Aorta (tissue), 5 donors: Measurements from ENCODE around the gene THAP4. TPM values are rescaled to one million over a fixed set of nuclear protein-coding genes. Genes with fewer than 3 reads are reported as not detected.
"Not testable (repeated sequence)": the region's sequence is repeated elsewhere in the genome, so short reads cannot be mapped to it uniquely, and the experiment has no call there.

Source experiments
- ATAC-seq: fragments of 200-7000 bp; cut with Tn5 transposase; one replicate; pipeline ENCODE4 v1.9.1; 2022; ENCODE audit warnings: moderate library complexity; ENCODE audit not compliant: low FRiP score
- DNase-seq, 2 donors: peaks; one replicate each; pipeline ENCODE4 v3.0.0-alpha.2; 2020
- H3K27ac ChIP-seq, 2 donors: one replicate each; pipeline ENCODE4 v1.5.1; 2013; ENCODE audit warnings: low read length in 2 of 2, mild to moderate bottlenecking in 2 of 2, moderate library complexity in 2 of 2, control low read depth in 1 of 2, inconsistent platforms in 1 of 2, low read depth in 1 of 2
- H3K27me3 ChIP-seq, 2 donors: one replicate each; pipeline ENCODE4 v1.6.1; 2013; ENCODE audit warnings: control low read depth in 1 of 2, low read length in 1 of 2, mild to moderate bottlenecking in 1 of 2, moderate library complexity in 1 of 2; ENCODE audit not compliant: insufficient read depth in 2 of 2, control insufficient read depth in 1 of 2
- H3K36me3 ChIP-seq, 2 donors: one replicate each; pipeline ENCODE4 v1.6.1; 2013; ENCODE audit warnings: control low read depth in 1 of 2, low read length in 1 of 2, mild to moderate bottlenecking in 1 of 2; ENCODE audit not compliant: insufficient read depth in 2 of 2, control insufficient read depth in 1 of 2
- H3K4me1 ChIP-seq, 2 donors: one replicate each; pipeline ENCODE4 v1.6.1; 2013; ENCODE audit warnings: low read length in 2 of 2, control low read depth in 1 of 2, mild to moderate bottlenecking in 1 of 2, moderate library complexity in 1 of 2; ENCODE audit not compliant: insufficient read depth in 2 of 2, control insufficient read depth in 1 of 2
- H3K4me3 ChIP-seq, 2 donors: one replicate each; pipeline ENCODE4 v1.5.1; 2013; ENCODE audit warnings: low read length in 2 of 2, control low read depth in 1 of 2, mild to moderate bottlenecking in 1 of 2
- H3K9me3 ChIP-seq: one replicate; pipeline ENCODE4 v1.6.1; 2013; ENCODE audit warnings: mild to moderate bottlenecking, low read length; ENCODE audit not compliant: control insufficient read depth
- WGBS, 2 donors: extraction: QIAGEN DNeasy Blood & Tissue Kit; methylation state at CpG; one replicate each; pipeline ENCODE4 v1.1.7; 2013; 5-methylcytosine and 5-hydroxymethylcytosine counted together
- intact Hi-C, 2 donors: fragments of 100-400 bp; cut with DNase I; formaldehyde crosslinking; loops; one replicate each; pipeline versions ENCODE4 v1.14.2 to v1.15.0; 2022
- polyA plus RNA-seq, 2 donors: library from polyadenylated mRNA; stranded (reverse); fragments of 200-250 nt; gene quantifications; one replicate each; pipeline ENCODE4 v1.2.3, GENCODE V29; 2013
- total RNA-seq, 2 donors: library from RNA; stranded (reverse); fragmentation: NEBNext Ultra II Directional; extraction: Animal tissue kit (Norgen Biotek cat#: 25700); gene quantifications; one replicate each; pipeline ENCODE4 v1.2.1, GENCODE V29; 2021
- donor health status: healthy with polysubstance abuse.
- donor health status: Bipolar disorder and iron deficiency.
- donor health status: DM: no; HTN: no; CAD: no.
- donor health status: DM: no; HTN: no; CAD: no.
- donor health status: DM: yes; HTN: yes; CAD: no.

Gene THAP4
- total and polyA plus RNA-seq, 4 donors: 24.3 to 41.5 (median 30.5) TPM

DNA sequence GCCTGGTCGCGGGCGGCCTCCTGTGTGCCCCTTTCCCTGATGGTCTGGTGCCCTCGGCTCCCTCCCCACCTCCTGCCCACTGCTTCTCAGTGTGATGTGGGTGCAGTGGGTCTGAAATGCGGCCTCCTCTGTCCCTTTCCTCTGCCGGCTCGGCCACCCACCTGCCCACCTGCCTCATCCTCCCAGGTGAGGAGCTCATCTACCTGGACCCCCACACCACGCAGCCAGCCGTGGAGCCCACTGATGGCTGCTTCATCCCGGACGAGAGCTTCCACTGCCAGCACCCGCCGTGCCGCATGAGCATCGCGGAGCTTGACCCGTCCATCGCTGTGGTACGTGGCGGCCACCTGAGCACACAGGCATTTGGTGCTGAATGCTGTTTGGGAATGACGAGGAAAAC lies 31.4 kb upstream of the THAP4 start:
- peaks cover 0 to 1% of the 10 kb centered on the region in 2 donors for H3K36me3 ChIP-seq
- no peaks in the 10 kb centered on the region for H3K27me3 ChIP-seq
- WGBS, 2 donors: 94 to 95% methylated on average over 20 to 21 of the region's 21 CpGs
- H3K27ac ChIP-seq: no peak overlapping the region
- no peak for ATAC-seq
- intact Hi-C loops: no loop called here
- no peaks in the 10 kb centered on the region for H3K9me3 ChIP-seq
- H3K4me3 ChIP-seq: no peak overlapping the region
- H3K4me1 ChIP-seq: no peaks in the 10 kb centered on the region
- no peak for DNase-seq

DNA sequence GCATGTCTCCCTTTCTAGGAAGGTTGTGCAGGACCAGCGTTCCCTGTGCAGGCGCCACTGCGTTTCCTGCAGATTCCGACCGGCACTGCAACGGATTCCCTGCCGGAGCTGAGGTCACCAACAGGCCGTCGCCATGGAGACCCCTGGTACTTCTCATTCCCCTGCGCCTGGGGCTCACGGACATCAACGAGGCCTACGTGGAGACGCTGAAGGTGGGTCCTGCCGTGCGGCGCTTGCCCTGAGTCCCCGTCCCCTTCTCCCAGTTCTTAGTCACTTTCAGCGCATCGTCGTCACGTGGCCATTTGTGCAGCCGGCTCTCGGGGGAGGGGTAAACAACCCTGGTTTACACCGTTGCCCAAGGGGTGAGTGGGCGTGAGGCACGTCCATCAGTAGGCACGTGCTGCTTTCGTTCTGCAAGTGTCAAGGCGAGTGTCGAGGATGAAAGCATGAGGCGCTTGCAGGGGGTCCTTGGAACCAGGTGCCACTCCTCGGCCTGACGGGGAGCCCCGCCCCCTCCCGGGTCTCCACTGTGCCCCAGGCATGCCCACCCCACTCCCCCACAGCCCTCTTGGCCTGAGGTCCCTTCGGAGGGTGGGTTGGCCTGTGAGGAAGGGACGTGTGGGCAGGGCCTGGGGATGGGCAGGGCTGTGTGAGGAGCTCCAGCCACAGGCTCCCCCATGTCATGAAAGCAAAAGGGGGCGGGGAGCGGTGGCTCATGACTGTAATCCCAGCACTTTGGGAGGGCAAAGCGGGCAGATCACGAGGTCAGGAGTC lies 29.9 kb upstream of the THAP4 start:
- intact Hi-C loops: no loop called here
- Histone ChIP-seq H3K9me3 (no peaks in the 10 kb centered on the region), H3K27ac (no peak overlapping the region), H3K36me3 (peaks cover 0 to under 1% of the 10 kb centered on the region in 2 donors), H3K27me3 (no peaks in the 10 kb centered on the region), H3K4me1 (no peaks in the 10 kb centered on the region), H3K4me3 (no peak overlapping the region)
- no peak for DNase-seq
- no peak for ATAC-seq
- 69 to 71% methylated on average over 42 of the region's 42 CpGs for WGBS, 2 donors

GRCh38 chr2:241665731-241666440 lies 28.9 kb upstream of the THAP4 start:
- ATAC-seq (no peak), DNase-seq (no peak)
- 84 to 86% methylated on average over 23 of the region's 23 CpGs for WGBS, 2 donors
- no peaks in the 10 kb centered on the region for H3K27me3 ChIP-seq
- intact Hi-C loops: no loop called here
- H3K27ac ChIP-seq: no peak overlapping the region
- no peak overlapping the region for H3K4me3 ChIP-seq
- no peaks in the 10 kb centered on the region for H3K4me1 ChIP-seq
- peaks cover 0 to 2% of the 10 kb centered on the region in 2 donors for H3K36me3 ChIP-seq
- no peaks in the 10 kb centered on the region for H3K9me3 ChIP-seq

GRCh38 chr2:241662731-241663130 lies 25.8 kb upstream of the THAP4 start:
- H3K27ac ChIP-seq, H3K27me3 ChIP-seq, ATAC-seq, H3K4me3 ChIP-seq, H3K9me3 ChIP-seq, H3K36me3 ChIP-seq, DNase-seq, H3K4me1 ChIP-seq, intact Hi-C loops: not testable (repeated sequence)
- WGBS, 2 donors: 89 to 93% methylated on average over 24 of the region's 24 CpGs

DNA sequence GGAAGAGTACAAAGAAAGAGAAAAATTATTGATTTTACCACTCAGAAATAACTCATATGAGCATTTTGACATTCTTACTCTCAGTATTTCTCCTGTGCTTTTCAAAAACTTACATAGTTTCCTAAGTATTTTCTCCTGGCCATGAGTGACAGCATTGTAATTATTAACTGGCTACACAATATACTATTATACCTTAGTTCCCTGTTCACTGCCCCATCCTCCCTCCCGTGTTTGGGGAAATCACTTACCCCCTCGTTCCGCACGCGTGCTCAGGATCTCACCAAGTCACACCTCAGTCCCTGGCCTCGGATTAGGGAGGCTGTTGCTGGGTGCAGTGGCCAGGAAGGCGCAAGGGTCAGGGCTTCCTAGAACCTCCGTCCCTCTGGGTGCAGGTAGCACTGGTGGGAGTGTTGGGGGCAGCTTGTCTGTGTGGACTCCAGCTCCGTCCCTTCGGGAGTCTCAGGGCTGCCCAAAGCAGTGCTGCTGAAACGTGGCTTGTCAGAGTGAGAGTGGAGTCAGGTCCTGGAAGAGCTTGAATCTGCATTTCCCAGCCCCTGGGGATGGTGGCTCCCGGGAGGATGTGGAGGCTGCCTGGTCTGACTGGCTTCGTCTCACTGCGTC lies 23.7 kb upstream of the THAP4 start:
- intact Hi-C loops: no loop called here
- no peak for ATAC-seq
- Histone ChIP-seq H3K4me3 (no peak overlapping the region), H3K36me3 (peaks cover 0 to 8% of the 10 kb centered on the region in 2 donors), H3K9me3 (no peaks in the 10 kb centered on the region), H3K4me1 (no peaks in the 10 kb centered on the region), H3K27ac (no peak overlapping the region), H3K27me3 (no peaks in the 10 kb centered on the region)
- DNase-seq: no peak
- 90 to 94% methylated on average over 14 of the region's 14 CpGs for WGBS, 2 donors

DNA sequence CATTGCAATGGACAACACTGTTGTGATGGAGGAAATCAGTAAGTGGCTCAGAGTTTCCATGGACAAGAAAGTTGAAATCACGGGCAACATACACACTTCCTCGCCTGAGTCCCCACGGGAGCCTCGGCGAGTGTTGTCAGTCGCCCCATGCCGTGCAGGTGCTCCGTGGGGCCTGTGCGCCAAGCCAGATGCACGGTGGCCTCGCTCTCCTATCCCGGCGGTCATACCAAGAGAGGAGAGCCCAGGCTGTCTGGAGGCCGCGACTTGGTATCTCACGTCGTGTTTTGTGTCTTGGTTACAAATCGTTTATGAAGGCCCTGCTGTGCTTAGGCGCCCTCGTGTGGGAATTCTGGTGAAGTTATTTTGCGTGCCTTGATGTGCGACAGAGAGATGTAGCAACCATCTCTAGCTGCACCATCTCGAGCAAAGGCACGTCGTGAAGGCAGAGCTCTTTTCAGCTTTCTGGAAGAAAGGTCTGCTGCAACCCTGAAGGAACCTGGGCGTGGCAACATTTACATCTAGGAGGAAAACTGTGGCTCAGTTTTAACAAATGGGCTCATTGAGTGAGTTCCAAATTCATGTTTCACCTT lies 22.3 kb upstream of the THAP4 start:
- H3K4me1 ChIP-seq: no peaks in the 10 kb centered on the region
- H3K36me3 ChIP-seq: peaks cover 0 to 8% of the 10 kb centered on the region in 2 donors
- ATAC-seq (peak; percentile 44), DNase-seq (no peak)
- intact Hi-C loops: no loop called here
- no peak overlapping the region for H3K27ac ChIP-seq
- no peaks in the 10 kb centered on the region for H3K27me3 ChIP-seq
- 52 to 53% methylated on average over 26 of the region's 26 CpGs for WGBS, 2 donors
- no peak overlapping the region for H3K4me3 ChIP-seq
- no peaks in the 10 kb centered on the region for H3K9me3 ChIP-seq

GRCh38 chr2:241658296-241658695 lies 21.3 kb upstream of the THAP4 start:
- Histone ChIP-seq H3K27me3 (no peaks in the 10 kb centered on the region), H3K36me3 (peaks cover 0 to 8% of the 10 kb centered on the region in 2 donors)
- WGBS, 2 donors: 74 to 82% methylated on average over 5 of the region's 5 CpGs

GRCh38 chr2:241657786-241658254 lies 20.9 kb upstream of the THAP4 start:
- intact Hi-C loops: no loop called here
- DNase-seq: no peak
- Histone ChIP-seq H3K27ac (no peak overlapping the region), H3K4me3 (no peak overlapping the region), H3K36me3 (peaks cover 0 to 8% of the 10 kb centered on the region in 2 donors), H3K4me1 (no peaks in the 10 kb centered on the region), H3K27me3 (no peaks in the 10 kb centered on the region), H3K9me3 (no peaks in the 10 kb centered on the region)
- ATAC-seq: no peak
- 87 to 91% methylated on average over 15 of the region's 15 CpGs for WGBS, 2 donors

More at GRCh38 chr2:241658296-241658695, 21.3 kb upstream of the THAP4 start:
- Histone ChIP-seq H3K27ac (no peak overlapping the region), H3K9me3 (no peaks in the 10 kb centered on the region), H3K4me1 (no peaks in the 10 kb centered on the region), H3K4me3 (no peak overlapping the region)
- intact Hi-C loops: no loop called here
- no peak for ATAC-seq
- no peak for DNase-seq
